Activated CD4-positive, alpha-beta memory T cell treated with anti-CD3 and anti-CD28 coated beads, Interleukin-2, amount 10 ng/mL, durations not matched to agents 7 days and 5 days (primary cell): ENCODE results near the gene RAPGEF6. TPM values are rescaled to one million over a fixed set of nuclear protein-coding genes. Genes with fewer than 3 reads are reported as not detected.

ENCODE experiments used
- total RNA-seq, 2 experiments: library from RNA; stranded (reverse); gene quantifications; one replicate each; pipeline ENCODE4 v1.2.3, GENCODE V29; 2021

RAPGEF6 gene
- total RNA-seq, 2 experiments from 2014 or later: 40.7 to 44.5 TPM

Other genes with a start within 250 kb of the RAPGEF6 start
- gene FNIP1, start 161.8 kb upstream of the RAPGEF6 start, total RNA-seq: 10 to 100 TPM; 27.8 to 28.7 TPM